ENCODE data around the gene SFTPA2. TPM values are rescaled to one million over a fixed set of nuclear protein-coding genes. Genes with fewer than 3 reads are reported as not detected.
"Not testable (repeated sequence)": the region's sequence is repeated elsewhere in the genome, so short reads cannot be mapped to it uniquely, and the experiment has no call there.

The SFTPA2 gene
- total and polyA plus RNA-seq, 2 of the 4 experiments (the other 2 are of a cell fraction), result not detected

GRCh38 chr10:79599644-79600043 is 39.4 kb upstream of the SFTPA2 start:
- H2BK15ac ChIP-seq (ENCODE audit: low read depth, low read length); H3K9me3 ChIP-seq (ENCODE audit: control insufficient read depth, insufficient read depth, low read length); H3K23ac ChIP-seq (ENCODE audit: low read depth, low read length); H3K14ac ChIP-seq (replicated peaks; ENCODE audit: low read depth, low read length); intact Hi-C loops (cut with micrococcal nuclease); H3K56ac ChIP-seq (ENCODE audit: extremely low read depth, insufficient read depth, low read length); H3K27ac ChIP-seq (ENCODE audit: insufficient read depth, low read length); H3K4me3 ChIP-seq (ENCODE audit: insufficient read depth, low read depth, low read length); POLR2A ChIA-PET (ENCODE audit: unreplicated experiment); H3K27me3 ChIP-seq (ENCODE audit: control insufficient read depth, insufficient read depth, low read length); H3K36me3 ChIP-seq (ENCODE audit: control insufficient read depth, insufficient read depth, low read length); H2BK5ac ChIP-seq (ENCODE audit: low read depth, low read length, poor library complexity, severe bottlenecking); H4K91ac ChIP-seq (ENCODE audit: insufficient read depth, low read depth, low read length); H2BK120ac ChIP-seq (ENCODE audit: low read depth, low read length); H3K18ac ChIP-seq (ENCODE audit: low read depth, low read length); DNase-seq; BruUV-seq (replicated peaks); H3K4me2 ChIP-seq (ENCODE audit: low read depth, low read length); H4K8ac ChIP-seq (ENCODE audit: low read depth in 2 of 2, low read length in 2 of 2); H3K79me1 ChIP-seq (ENCODE audit: low read depth in 1 of 2, low read length in 2 of 2); H2AK5ac ChIP-seq (ENCODE audit: low read depth, low read length); H3K9ac ChIP-seq (ENCODE audit: low read depth, low read length); H2AK9ac ChIP-seq (replicated peaks; ENCODE audit: low read depth, low read length, poor library complexity); H3K4ac ChIP-seq (ENCODE audit: low read depth, low read length); H4K5ac ChIP-seq (ENCODE audit: low read depth, low read length); H2AFZ ChIP-seq (replicated peaks; ENCODE audit: low read length, poor library complexity); CTCF ChIA-PET; dilution Hi-C loops (cut with HindIII; ENCODE audit: low sequenced_read_pairs, unreplicated experiment); H4K20me1 ChIP-seq (ENCODE audit: insufficient read depth, low read length); H2BK20ac ChIP-seq (ENCODE audit: low read depth, low read length); ATAC-seq (ENCODE audit: low read depth); H3K4me1 ChIP-seq (ENCODE audit: control insufficient read depth, insufficient read depth, low read length); H3K9me1 ChIP-seq (ENCODE audit: insufficient read depth, low read length): not testable (repeated sequence)
- in situ Hi-C loops (cut with MboI; ENCODE audit: low sequenced_read_pairs), result loop anchor here (10.0 kb wide), 1 partner anchor 225 kb away; no protein-coding TSS in a partner anchor
- 100% methylated on average over 1 of the region's 9 CpGs; no CpG with 5 or more reads in 1 of the 2 experiments for WGBS, 2 experiments (ENCODE audit: extremely low coverage in 2 of 2, insufficient read length in 1 of 2)
